ENCODE results near the gene PCSK4. TPM values are rescaled to one million over a fixed set of nuclear protein-coding genes. Genes with fewer than 3 reads are reported as not detected.

PCSK4 gene
- total and polyA plus RNA-seq, 2 of the 13 experiments (the other 11 are each of a cell fraction or from before 2014, with no cell fraction given), result 2.0 to 2.7 TPM

- TF ChIP-seq GABPB1 (CRISPR knock-in tag; IDR thresholded peaks at IDR 0.05), result peak; percentile 31; the same call in 1 of the 2 replicates
- peak; percentile 20; the same call in 1 of the 2 replicates for TF ChIP-seq NR2F6 (IDR thresholded peaks at IDR 0.05)
- TF ChIP-seq NR2F6 (CRISPR knock-in tag; IDR thresholded peaks at IDR 0.05), result no peak
- peak; percentile 22; the same call in 1 of the 2 replicates for TF ChIP-seq CTCF (CRISPR knock-in tag; IDR thresholded peaks at IDR 0.05)
- TF ChIP-seq RERE (CRISPR knock-in tag; IDR thresholded peaks at IDR 0.05; ENCODE audit: low read depth), result no peak
- 0 out of 4 replicates have a peak, but pooled peaks of 1 of the 2 experiments have one; percentile 1 for TF ChIP-seq KLF16 (CRISPR knock-in tag; IDR thresholded peaks at IDR 0.05)
- no peak for TF ChIP-seq ZNF234 (CRISPR knock-in tag; conservative IDR thresholded peaks at IDR 0.05)
- TF ChIP-seq IRF1 (CRISPR knock-in tag; IDR thresholded peaks at IDR 0.05; ENCODE audit: low read depth), result no peak
- TF ChIP-seq ZNF329 (CRISPR knock-in tag; IDR thresholded peaks at IDR 0.05; ENCODE audit: low read depth), result peak; percentile 98
- no peak for TF ChIP-seq ZNF251 (CRISPR knock-in tag; IDR thresholded peaks at IDR 0.05)
- peak; percentile 41; the same call in 1 of the 2 replicates for TF ChIP-seq MAX (IDR thresholded peaks at IDR 0.05)
- peak; percentile 69; the same call in 1 of the 2 replicates for TF ChIP-seq THRA (CRISPR knock-in tag; IDR thresholded peaks at IDR 0.05; ENCODE audit: borderline replicate concordance)
- TF ChIP-seq ATF4 (CRISPR knock-in tag; IDR thresholded peaks at IDR 0.05), result no peak
- TF ChIP-seq SPEN (CRISPR knock-in tag; IDR thresholded peaks at IDR 0.05; ENCODE audit: low read depth), result 0 out of 2 replicates have a peak, but pooled peaks have one; percentile 24
- TF ChIP-seq EED (CRISPR knock-in tag; IDR thresholded peaks at IDR 0.05), result 0 out of 2 replicates have a peak, but pooled peaks have one; percentile 12
Observed at GRCh38 chr19:1453525-1454364, 36.4 kb downstream of the PCSK4 start (continued).

Measured in HepG2 (cell line).